GM12878 (cell line): ENCODE results near the gene DHRS7C. TPM values are rescaled to one million over a fixed set of nuclear protein-coding genes. Genes with fewer than 3 reads are reported as not detected.

Source experiments
- ATAC-seq: fragments of 200-7000 bp; cut with Tn5 transposase; 3 replicates; pipeline ENCODE4 v1.9.1; 2020; ENCODE audit warnings: mild to moderate bottlenecking, moderate library complexity
- BruUV-seq: library from RNA; stranded (reverse); fragments of 400-500 nt; replicated peaks from 2 replicates; lab custom pipeline; 2021; lab: Mats Ljungman, UMichigan
- CTCF ChIA-PET: fragments of 300-600 bp; sonication (Branson Sonifier 250); formaldehyde crosslinking; extraction: SDS; loops from one replicate; lab custom pipeline; 2021; ENCODE audit warnings: inconsistent platforms; lab: Yijun Ruan, JAX
- POLR2A ChIA-PET: fragments of 350-600 bp; formaldehyde crosslinking; extraction: SDS; loops from one replicate; lab custom pipeline; 2021; ENCODE audit warnings: inconsistent platforms; lab: Charles Lee
- RAD21 ChIA-PET: fragments of 300-600 bp; sonication (Branson Sonifier 250); formaldehyde crosslinking; loops from one replicate; lab custom pipeline; 2023; ENCODE audit warnings: antibody characterized with exemption; ENCODE audit not compliant: unreplicated experiment; lab: Charles Lee
- SMC1A ChIA-PET: fragments of 300-600 bp; sonication (Branson Sonifier 250); formaldehyde crosslinking; loops from one replicate; lab custom pipeline; 2023; ENCODE audit not compliant: unreplicated experiment, uncharacterized antibody; lab: Charles Lee
- DNase-seq: peaks from one replicate; pipeline ENCODE4 v3.0.0-alpha.2; 2011; ENCODE audit warnings: low read depth, low spot score
- FAIRE-seq: peaks from 3 replicates; lab custom pipeline; 2011; peaks lifted over from hg19 to GRCh38; lab: Jason Lieb, UNC
- H2AFZ ChIP-seq: 2 replicates; pipeline ENCODE4 v1.6.0; 2011; ENCODE audit warnings: low read depth, low read length, control low read depth; ENCODE audit not compliant: control insufficient read depth
- H3K27ac ChIP-seq: 2 replicates; pipeline ENCODE4 v1.5.1; 2011; ENCODE audit warnings: control low read depth; ENCODE audit not compliant: control insufficient read depth, insufficient read depth
- H3K27me3 ChIP-seq, 2 experiments: replicated peaks in 1 of 2; 2 replicates each; pipeline versions ENCODE4 v1.6.0 to v1.6.1; 2011; ENCODE audit warnings: low read length in 1 of 2; ENCODE audit not compliant: control insufficient read depth in 2 of 2, insufficient read depth in 2 of 2
- H3K36me3 ChIP-seq, 2 experiments: 2 replicates each; pipeline ENCODE4 v1.5.1; 2011; ENCODE audit warnings: low read length in 1 of 2; ENCODE audit not compliant: control insufficient read depth in 2 of 2, insufficient read depth in 2 of 2
- H3K4me1 ChIP-seq: 2 replicates; pipeline ENCODE4 v1.6.1; 2011; ENCODE audit warnings: mild to moderate bottlenecking, low read length, moderate library complexity, mixed read lengths; ENCODE audit not compliant: control insufficient read depth, insufficient read depth
- H3K4me2 ChIP-seq: 2 replicates; pipeline ENCODE4 v1.6.0; 2011; ENCODE audit warnings: control low read depth; ENCODE audit not compliant: control insufficient read depth, insufficient read depth
- H3K4me3 ChIP-seq: fragments of 200-600 bp; sonication (generic); 2 replicates; pipeline ENCODE4 v1.5.1; 2016
- H3K79me2 ChIP-seq: 2 replicates; pipeline ENCODE4 v1.6.0; 2011; ENCODE audit warnings: low read length; ENCODE audit not compliant: control insufficient read depth, insufficient read depth
- H3K9ac ChIP-seq: 2 replicates; pipeline ENCODE4 v1.8.0; 2011; ENCODE audit warnings: low read length, control low read depth, mixed read lengths; ENCODE audit not compliant: control insufficient read depth, insufficient read depth
- H3K9me3 ChIP-seq: replicated peaks from 3 replicates; pipeline ENCODE4 v1.5.1; 2011; ENCODE audit warnings: mild to moderate bottlenecking, low read length; ENCODE audit not compliant: control insufficient read depth, insufficient read depth
- H4K20me1 ChIP-seq: 2 replicates; pipeline ENCODE4 v1.6.0; 2011; ENCODE audit not compliant: control insufficient read depth, insufficient read depth
- ASH2L ChIP-seq: fragments of 300-600, 200-600 bp; sonication (generic); IDR thresholded peaks from 2 replicates; pipeline ENCODE4 v1.6.1; 2017; ENCODE audit warnings: low read depth, mild to moderate bottlenecking, borderline replicate concordance
- CBFB ChIP-seq: IDR thresholded peaks from 2 replicates; pipeline ENCODE4 v1.6.1; 2016; ENCODE audit warnings: antibody characterized with exemption, low read depth
- CHD1 ChIP-seq: IDR thresholded peaks from 2 replicates; pipeline ENCODE4 v1.6.1; 2012; ENCODE audit warnings: low read depth, low read length, improper control_type of control experiment
- CTCF ChIP-seq, 3 experiments: IDR thresholded peaks in 2 of 3; conservative IDR thresholded peaks in 1 of 3; 2 replicates each; pipeline ENCODE4 v1.5.1; 2011; ENCODE audit warnings: low read depth in 3 of 3, low read length in 3 of 3, mild to moderate bottlenecking in 3 of 3, control low read depth in 2 of 3, moderate library complexity in 2 of 3, inconsistent platforms in 1 of 3, mixed read lengths in 1 of 3; ENCODE audit not compliant: control insufficient read depth in 2 of 3, insufficient read depth in 1 of 3; ENCODE audit errors: extremely low read depth in 1 of 3
- GABPA ChIP-seq: IDR thresholded peaks from 2 replicates; pipeline ENCODE4 v1.6.1; 2014; ENCODE audit warnings: antibody characterized with exemption, low read depth, mild to moderate bottlenecking, inconsistent platforms
- IRF4 ChIP-seq: IDR thresholded peaks from 2 replicates; pipeline ENCODE4 v1.6.1; 2011; ENCODE audit warnings: low read depth, low read length
- MTA3 ChIP-seq: IDR thresholded peaks from 2 replicates; pipeline ENCODE4 v1.6.1; 2012; ENCODE audit warnings: low read length, inconsistent platforms, borderline replicate concordance
- NFIC ChIP-seq: IDR thresholded peaks from 2 replicates; pipeline ENCODE4 v1.6.1; 2012; ENCODE audit warnings: low read depth, mild to moderate bottlenecking, inconsistent platforms, low read length, moderate library complexity
- PAX5 ChIP-seq: IDR thresholded peaks from 2 replicates; pipeline ENCODE4 v1.6.1; 2011; ENCODE audit warnings: low read depth, low read length, borderline replicate concordance
- PML ChIP-seq: IDR thresholded peaks from 2 replicates; pipeline ENCODE4 v1.6.1; 2012; ENCODE audit warnings: low read length, inconsistent platforms
- RFX5 ChIP-seq: IDR thresholded peaks from 2 replicates; pipeline ENCODE4 v1.6.1; 2011; ENCODE audit warnings: low read depth, low read length, improper control_type of control experiment
- SMAD1 ChIP-seq: fragments of 450-650 bp; IDR thresholded peaks from 2 replicates; pipeline ENCODE4 v1.6.1; 2018; ENCODE audit warnings: mild to moderate bottlenecking, low read depth; ENCODE audit not compliant: partially characterized antibody
- ZBTB33 ChIP-seq: fragments of 450-650 bp; IDR thresholded peaks from 2 replicates; pipeline ENCODE4 v1.6.1; 2017; ENCODE audit warnings: mild to moderate bottlenecking
- ZNF274 ChIP-seq: IDR thresholded peaks from one replicate; pipeline ENCODE4 v1.8.0; 2011; ENCODE audit not compliant: insufficient read length, insufficient read depth
- WGBS: methylation state at CpG from one replicate; pipeline ENCODE4 v1.1.6; 2016; ENCODE audit warnings: low lambda C conversion rate; ENCODE audit not compliant: insufficient replicate concordance, insufficient coverage; ENCODE audit errors: missing lambda C conversion rate; 5-methylcytosine and 5-hydroxymethylcytosine counted together
- in situ Hi-C: fragments of 300-500 bp; cut with MboI; formaldehyde crosslinking; loops from 9 replicates; pipeline ENCODE4 v1.14.3; 2018; ENCODE audit warnings: mixed read lengths
- intact Hi-C: fragments of 100-400 bp; cut with micrococcal nuclease; formaldehyde crosslinking; loops from one replicate; pipeline ENCODE4 v1.14.2; 2022; ENCODE audit not compliant: unreplicated experiment
- polyA plus RNA-seq, 11 experiments: library from polyadenylated mRNA; depleted of rRNA in 4 of 11; unstranded in 6 of 11; stranded (reverse) in 5 of 11; fragments of >200 nt; fragmentation: Nextera tagmentation in 4 of 11; fragmentation: Illumina TruSeq in 1 of 11; extraction: Ambion mirVana in 4 of 11; extraction: Trizol in 1 of 11; gene quantifications; 1 replicate in 1 of 11; 2 replicates in 10 of 11; pipeline versions ENCODE4 v1.2.1 to v1.2.3, GENCODE V29; 2011 to 2016; ENCODE audit warnings: inconsistent platforms in 2 of 11, missing spikeins in 2 of 11, low read depth in 1 of 11
- total RNA-seq, 4 experiments: library from RNA; depleted of rRNA in 3 of 4; stranded (reverse); fragments of >200 nt in 3 of 4; fragmentation: Illumina TruSeq in 1 of 4; extraction: Trizol in 1 of 4; gene quantifications; 2 replicates each; pipeline versions ENCODE4 v1.2.1 to v1.2.3, GENCODE V29; 2013 to 2021

DHRS7C gene
- total and polyA plus RNA-seq, 10 of the 15 experiments (the other 5 are each of a cell fraction or from before 2014, with no cell fraction given): not detected

DNA sequence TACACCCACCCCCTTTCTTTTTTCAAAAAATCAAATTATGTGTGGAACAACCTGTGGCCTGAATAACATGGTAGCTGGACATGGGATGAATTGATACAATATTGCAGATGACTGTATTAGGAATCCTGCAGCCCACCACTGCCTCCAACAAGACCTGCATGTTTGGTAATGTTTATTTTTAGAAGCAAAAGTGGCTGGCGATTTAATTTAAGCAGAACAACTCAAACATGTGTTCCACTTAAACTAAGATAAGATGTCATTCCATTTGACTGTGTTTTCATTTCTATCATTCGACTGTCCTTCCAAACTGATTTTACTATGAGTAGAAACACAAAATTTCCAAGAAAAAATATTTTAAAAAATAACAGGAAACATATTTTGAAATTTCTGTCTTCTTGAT is 10.1 kb upstream of the DHRS7C start (continued):
- no peak for TF ChIP-seq CTCF (IDR thresholded peaks at IDR 0.05 in 2 of 3, conservative IDR thresholded peaks at IDR 0.05 in 1 of 3; ENCODE audit: control insufficient read depth in 2 of 3, extremely low read depth in 1 of 3, insufficient read depth in 1 of 3, low read depth in 3 of 3, low read length in 3 of 3)
- no peak for TF ChIP-seq NFIC
- TF ChIP-seq ASH2L: no peak
- no peak for TF ChIP-seq MTA3
- TF ChIP-seq SMAD1: no peak
- TF ChIP-seq PML: no peak
- no peak for TF ChIP-seq PAX5
- TF ChIP-seq CHD1: no peak
- TF ChIP-seq, all 136 proteins: peak for 0

GRCh38 chr17:9798724-9799123 is 7.3 kb upstream of the DHRS7C start:
- H3K4me1 ChIP-seq: no peaks in the 10 kb centered on the region
- H3K4me3 ChIP-seq: no peak overlapping the region
- POLR2A ChIA-PET: no interaction called here
- H3K9ac ChIP-seq: no peak overlapping the region
- H3K36me3 ChIP-seq: no peaks in the 10 kb centered on the region
- no peak for FAIRE-seq
- intact Hi-C loops: no loop called here
- SMC1A ChIA-PET: no interaction called here
- H4K20me1 ChIP-seq: no peaks in the 10 kb centered on the region
- ATAC-seq: no peak
- no peak for DNase-seq
- H3K4me2 ChIP-seq: no peak overlapping the region
- no peak overlapping the region for H3K27ac ChIP-seq
- 53% methylated on average over 7 of the region's 7 CpGs for WGBS
- TF ChIP-seq GABPA (no peak), CBFB (no peak), ZBTB33 (no peak), RFX5 (no peak), ZNF274 (no peak), IRF4 (no peak)
- in situ Hi-C loops: no loop called here
- H3K79me2 ChIP-seq: no peaks in the 10 kb centered on the region
- H3K27me3 ChIP-seq: no peaks in the 10 kb centered on the region
- BruUV-seq: no TSS peak
- CTCF ChIA-PET: no interaction called here
- RAD21 ChIA-PET: no interaction called here
- no peak overlapping the region for H2AFZ ChIP-seq
- H3K9me3 ChIP-seq: no peaks in the 10 kb centered on the region
